OCI-LY3 (cell line): Measurements from ENCODE around the gene DNAJB1.

Experiments used
- CTCF ChIP-seq: fragments of 200-600, 300-600 bp; sonication (generic); IDR thresholded peaks from 2 replicates; pipeline ENCODE4 v1.5.1; 2014; ENCODE audit warnings: antibody characterized with exemption, low read length, low read depth
- EZH2phosphoT487 ChIP-seq: fragments of 200-600 bp; shearing (Covaris generic); IDR thresholded peaks from 2 replicates; pipeline ENCODE4 v1.6.1; 2018; ENCODE audit warnings: antibody characterized with exemption, mixed run types, low read depth

GRCh38 chr19:14494411-14494810 is 23.8 kb downstream of the DNAJB1 start:
- no peak for TF ChIP-seq EZH2phosphoT487
- no peak for TF ChIP-seq CTCF
